HUES48 (cell line): ENCODE measurements around the gene ALPK1.

Experiments used
- H3K27ac ChIP-seq: one replicate; pipeline ENCODE4 v1.7.0; 2013; ENCODE audit warnings: low read depth, low read length, inconsistent platforms
- H3K27me3 ChIP-seq: 2 replicates; pipeline ENCODE4 v1.6.1; 2013; ENCODE audit warnings: mild to moderate bottlenecking, low read length; ENCODE audit not compliant: control insufficient read depth, insufficient read depth
- H3K36me3 ChIP-seq: 2 replicates; pipeline ENCODE4 v1.6.1; 2013; ENCODE audit warnings: low read length; ENCODE audit not compliant: control insufficient read depth, insufficient read depth
- H3K4me1 ChIP-seq: 2 replicates; pipeline ENCODE4 v1.6.1; 2013; ENCODE audit warnings: mild to moderate bottlenecking, low read length; ENCODE audit not compliant: control insufficient read depth, insufficient read depth
- H3K4me3 ChIP-seq: 2 replicates; pipeline ENCODE4 v1.5.1; 2013; ENCODE audit warnings: mild to moderate bottlenecking, low read depth, low read length
- H3K9ac ChIP-seq: 2 replicates; pipeline ENCODE4 v1.6.1; 2013; ENCODE audit warnings: mild to moderate bottlenecking, low read depth, low read length, moderate library complexity
- H3K9me3 ChIP-seq: 2 replicates; pipeline ENCODE4 v1.6.1; 2013; ENCODE audit warnings: low read length; ENCODE audit not compliant: control insufficient read depth, insufficient read depth

The ALPK1 gene

DNA sequence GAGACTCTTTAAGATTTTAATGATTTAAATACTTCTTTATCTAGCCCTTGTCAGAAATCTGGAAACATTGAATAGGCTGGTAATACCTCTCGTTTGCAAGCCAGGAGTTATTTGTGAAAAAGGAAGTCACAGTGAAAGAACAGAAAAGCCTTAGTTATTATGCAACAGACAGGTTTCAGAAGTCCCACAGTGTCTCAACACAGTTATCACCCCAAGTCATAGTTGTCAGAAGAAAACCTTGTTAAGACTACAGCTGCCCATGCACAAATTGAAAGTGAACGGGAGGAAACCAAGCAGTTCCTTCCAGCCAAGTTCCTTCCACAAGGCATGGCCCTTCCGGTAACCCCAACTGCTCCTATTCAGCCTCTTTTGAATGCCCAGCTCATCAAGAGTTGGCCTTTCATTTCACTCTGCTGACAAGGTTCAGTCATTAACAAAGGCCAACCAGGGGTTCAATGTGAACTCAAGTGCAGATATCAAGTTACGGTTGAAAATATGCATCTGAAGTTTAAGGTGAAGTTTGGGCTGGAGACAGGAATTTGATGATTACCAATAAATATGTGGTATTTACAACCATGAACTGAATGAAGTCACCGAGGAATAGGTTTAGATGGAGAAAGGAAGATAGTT, 15.6 kb downstream of the ALPK1 start:
- Histone ChIP-seq H3K4me1 (peaks cover 5% of the 10 kb centered on the region), H3K36me3 (no peaks in the 10 kb centered on the region), H3K27ac (no peak overlapping the region), H3K4me3 (no peak overlapping the region), H3K9me3 (no peaks in the 10 kb centered on the region), H3K27me3 (no peaks in the 10 kb centered on the region), H3K9ac (no peak overlapping the region)

DNA sequence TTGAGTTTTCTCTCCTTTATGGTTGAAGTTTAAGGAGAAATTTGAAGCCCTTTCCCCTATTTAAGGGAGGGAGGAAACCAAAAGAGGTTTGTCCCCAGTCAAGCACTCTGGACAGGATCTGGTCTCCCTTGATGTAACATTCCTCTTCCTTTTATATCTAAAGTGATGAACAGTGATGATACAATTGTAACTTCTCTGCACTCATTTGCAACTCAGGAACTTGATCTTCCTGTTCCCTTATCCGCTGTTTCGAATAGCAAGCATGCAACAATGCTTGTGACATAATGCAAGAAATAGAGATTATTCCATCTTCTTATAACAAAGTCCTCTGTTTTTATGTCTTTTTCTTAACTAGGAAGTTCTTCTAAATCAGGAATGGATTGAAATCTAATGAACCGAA, 18.3 kb downstream of the ALPK1 start:
- Histone ChIP-seq H3K4me3 (no peak overlapping the region), H3K4me1 (no peaks in the 10 kb centered on the region; the same call in 1 of the 2 replicates), H3K36me3 (no peaks in the 10 kb centered on the region), H3K9me3 (no peaks in the 10 kb centered on the region), H3K27me3 (no peaks in the 10 kb centered on the region), H3K9ac (no peak overlapping the region), H3K27ac (no peak overlapping the region)

DNA sequence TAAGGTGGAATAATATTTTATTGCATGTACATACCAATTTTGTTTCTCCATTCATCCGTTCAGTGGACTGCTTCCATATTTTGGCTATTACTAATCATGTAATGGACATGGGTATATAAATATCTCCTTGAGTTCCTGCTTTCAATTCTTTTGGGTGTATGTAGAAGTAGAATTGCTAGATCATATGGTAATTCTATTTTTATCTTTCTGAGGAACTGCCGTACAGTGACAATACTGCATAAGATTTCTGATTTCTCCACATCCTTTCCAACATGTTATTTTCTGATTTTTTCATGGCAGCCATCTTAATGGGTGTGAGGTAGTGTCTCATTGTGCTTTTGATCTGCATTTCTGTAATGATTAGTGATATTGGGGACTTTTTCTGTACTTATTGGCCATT, 19.2 kb downstream of the ALPK1 start:
- Histone ChIP-seq H3K4me1 (no peaks in the 10 kb centered on the region; the same call in 1 of the 2 replicates), H3K27ac (no peak overlapping the region), H3K4me3 (no peak overlapping the region), H3K9ac (no peak overlapping the region), H3K27me3 (no peaks in the 10 kb centered on the region), H3K9me3 (no peaks in the 10 kb centered on the region), H3K36me3 (no peaks in the 10 kb centered on the region)

DNA sequence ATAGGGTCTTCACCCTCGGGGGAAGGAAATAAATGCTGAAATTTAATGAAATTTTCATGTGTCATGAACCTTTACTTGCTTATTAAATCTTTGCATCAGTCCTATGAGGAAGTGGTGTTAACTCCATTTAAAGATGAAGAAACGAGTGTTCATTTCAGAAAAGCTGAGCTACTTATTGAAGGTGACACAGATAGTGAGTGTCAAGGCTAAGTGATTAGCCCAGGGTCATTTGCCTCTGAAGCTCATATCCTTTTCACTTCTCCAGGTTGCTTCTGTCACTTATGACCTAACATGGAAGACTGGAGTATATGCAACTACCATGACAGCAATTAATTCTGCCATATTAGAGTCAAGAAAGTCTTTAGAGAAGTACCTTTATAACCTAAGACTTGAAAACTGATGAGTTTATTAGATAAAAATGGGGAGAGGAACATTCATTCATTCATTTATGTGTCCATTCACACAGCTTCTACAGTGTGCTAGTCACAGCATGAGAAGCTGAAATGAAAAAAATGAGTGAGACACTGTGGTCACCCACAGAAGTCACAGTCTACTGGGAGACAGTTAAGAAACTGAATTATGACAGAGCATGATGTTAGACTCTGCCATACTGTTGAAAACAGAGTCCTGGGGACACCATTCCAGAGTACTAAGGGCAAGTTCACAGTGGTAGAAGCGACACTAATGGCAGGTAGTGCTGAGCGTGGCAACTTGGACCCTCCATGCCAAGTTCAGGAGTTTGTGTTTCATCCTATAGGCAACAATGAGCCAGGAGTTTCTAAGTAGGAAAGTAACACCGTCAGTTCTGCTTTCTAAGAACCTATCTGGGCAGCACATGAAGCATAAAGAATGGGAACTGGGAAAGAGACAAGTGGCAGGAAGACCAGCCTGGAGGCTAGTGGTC, 21.3 kb downstream of the ALPK1 start:
- Histone ChIP-seq H3K4me3 (no peak overlapping the region), H3K27ac (no peak overlapping the region), H3K36me3 (no peaks in the 10 kb centered on the region), H3K9ac (no peak overlapping the region), H3K27me3 (no peaks in the 10 kb centered on the region), H3K9me3 (no peaks in the 10 kb centered on the region), H3K4me1 (no peaks in the 10 kb centered on the region)

DNA sequence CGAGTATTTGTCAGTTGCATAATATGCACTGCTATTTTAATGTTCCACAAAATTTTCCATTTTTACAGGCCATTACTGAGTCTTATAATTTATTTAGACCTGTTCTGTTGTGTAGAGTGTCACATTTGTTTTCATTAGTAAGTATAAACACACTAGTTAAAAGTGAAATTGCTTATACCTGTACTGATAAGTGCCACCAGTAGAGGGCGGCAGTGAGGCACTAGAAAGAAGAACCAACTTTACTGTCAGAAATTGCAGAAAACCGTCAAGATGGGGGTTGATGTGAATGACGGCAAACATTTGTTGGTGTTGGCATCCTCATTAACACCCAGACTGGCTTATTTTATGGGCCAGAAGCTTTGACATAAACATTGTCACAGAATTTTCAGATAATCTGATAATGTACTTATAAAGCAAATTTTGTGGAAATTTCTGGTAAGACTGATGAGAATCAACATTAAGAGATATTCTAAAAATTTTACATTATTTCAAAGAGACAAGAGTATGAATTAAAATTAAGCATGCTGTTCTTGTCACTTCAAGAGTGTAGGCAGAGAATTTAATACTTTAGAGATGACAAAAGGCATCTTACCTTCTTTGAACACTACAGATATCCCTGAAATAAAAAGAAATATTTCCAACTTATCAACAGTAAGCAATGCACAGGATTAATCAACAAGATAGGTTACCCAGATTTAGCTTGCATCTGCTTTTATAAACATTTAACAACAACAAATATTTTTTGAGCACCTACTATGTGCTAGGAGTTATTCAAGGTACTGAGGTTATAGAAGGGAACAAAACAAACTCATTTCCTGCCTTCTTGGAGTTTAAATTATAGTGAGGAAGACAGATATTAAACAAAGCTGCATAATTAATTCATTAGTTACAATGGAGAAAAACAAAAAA, 24.9 kb downstream of the ALPK1 start:
- H3K27ac ChIP-seq, result no peak overlapping the region
- no peaks in the 10 kb centered on the region for H3K9me3 ChIP-seq
- no peaks in the 10 kb centered on the region for H3K4me1 ChIP-seq
- no peak overlapping the region for H3K9ac ChIP-seq
- no peaks in the 10 kb centered on the region; the same call in 1 of the 2 replicates for H3K27me3 ChIP-seq
- no peaks in the 10 kb centered on the region for H3K36me3 ChIP-seq
- H3K4me3 ChIP-seq, result no peak overlapping the region

DNA sequence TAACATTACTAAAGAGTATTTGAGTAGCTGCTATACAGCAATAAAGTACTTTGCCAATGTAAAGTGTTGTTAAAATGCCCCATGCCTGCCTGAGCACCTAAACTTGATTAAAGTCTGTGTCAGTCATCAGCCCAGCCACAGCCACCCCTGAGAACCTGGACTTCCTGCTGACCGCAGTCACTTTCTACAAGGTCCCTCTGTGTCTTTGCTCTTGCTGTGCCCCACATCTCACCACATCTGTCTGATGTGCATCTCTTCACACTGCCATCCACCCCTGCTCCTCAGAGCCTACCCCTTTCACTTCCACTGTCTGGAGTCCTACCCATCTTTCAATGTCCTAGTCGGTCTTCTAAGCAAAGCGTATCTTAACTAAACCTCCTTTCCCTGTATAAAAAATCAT, 25.7 kb downstream of the ALPK1 start:
- H3K36me3 ChIP-seq, result no peaks in the 10 kb centered on the region

DNA sequence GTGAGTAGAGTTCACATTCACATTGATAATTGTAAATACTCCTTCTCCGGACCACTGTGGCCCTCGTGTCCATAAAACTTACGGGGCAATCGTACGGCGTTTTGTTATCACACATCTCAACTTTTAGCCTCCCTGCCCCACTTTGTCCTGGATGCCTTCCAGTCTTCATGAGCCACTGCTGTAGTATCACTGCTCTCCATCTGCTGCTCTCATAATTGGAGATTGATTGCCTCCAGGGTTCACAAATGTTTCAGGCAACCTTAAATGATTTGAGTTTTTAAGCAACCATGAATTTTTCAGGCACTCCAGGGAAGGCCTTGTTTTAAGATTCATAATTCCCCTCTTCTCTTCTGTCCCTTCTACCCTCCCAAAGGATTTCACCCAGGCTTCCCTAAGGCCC, 28.4 kb downstream of the ALPK1 start:
- Histone ChIP-seq H3K4me1 (no peaks in the 10 kb centered on the region), H3K27me3 (peaks cover 9% of the 10 kb centered on the region; the same call in 1 of the 2 replicates), H3K9ac (no peak overlapping the region), H3K9me3 (no peaks in the 10 kb centered on the region), H3K36me3 (no peaks in the 10 kb centered on the region), H3K4me3 (no peak overlapping the region), H3K27ac (no peak overlapping the region)

More for the DNA sequence above, 25.7 kb downstream of the ALPK1 start:
- Histone ChIP-seq H3K4me3 (no peak overlapping the region), H3K27me3 (no peaks in the 10 kb centered on the region; the same call in 1 of the 2 replicates), H3K9me3 (no peaks in the 10 kb centered on the region), H3K9ac (no peak overlapping the region), H3K27ac (no peak overlapping the region), H3K4me1 (no peaks in the 10 kb centered on the region)

DNA sequence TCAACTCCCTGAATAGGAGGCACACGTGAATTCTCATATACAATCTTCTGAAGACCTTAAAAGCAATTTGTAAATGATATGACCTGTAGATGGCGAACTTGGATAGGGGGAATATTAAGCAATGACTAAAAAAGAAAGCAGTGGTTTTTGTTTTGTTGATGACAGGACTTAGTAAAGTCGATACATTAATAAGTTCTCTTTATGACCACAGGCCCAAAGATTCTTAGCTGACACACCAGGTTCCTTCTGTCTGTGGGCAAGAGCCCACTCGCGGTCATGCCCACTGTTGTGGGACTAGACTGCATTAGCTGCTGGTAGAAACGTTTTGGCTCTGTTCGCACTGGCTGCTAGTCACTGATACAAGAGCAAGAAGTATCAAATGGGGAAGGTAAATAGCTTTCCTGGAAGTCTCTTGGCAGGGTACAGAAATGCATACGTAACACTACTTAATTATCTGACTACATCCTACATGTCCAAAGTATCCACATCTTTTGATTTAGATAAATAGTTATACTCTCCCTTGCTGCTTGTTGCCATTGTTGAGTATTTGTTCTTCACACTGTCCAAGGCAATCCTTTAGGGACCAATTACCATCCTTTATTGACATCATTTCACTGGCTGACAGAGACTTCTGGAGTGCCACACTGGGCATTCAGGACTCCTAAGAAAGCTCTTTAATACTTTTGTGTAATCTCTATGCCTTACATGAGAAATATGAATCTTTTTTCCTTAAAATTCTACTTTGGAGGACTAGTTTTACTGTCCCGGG, 31.0 kb downstream of the ALPK1 start:
- Histone ChIP-seq H3K36me3 (no peaks in the 10 kb centered on the region), H3K9ac (no peak overlapping the region), H3K27me3 (peaks cover 19% of the 10 kb centered on the region; the same call in 1 of the 2 replicates), H3K4me1 (no peaks in the 10 kb centered on the region), H3K27ac (no peak overlapping the region), H3K9me3 (no peaks in the 10 kb centered on the region), H3K4me3 (no peak overlapping the region)

DNA sequence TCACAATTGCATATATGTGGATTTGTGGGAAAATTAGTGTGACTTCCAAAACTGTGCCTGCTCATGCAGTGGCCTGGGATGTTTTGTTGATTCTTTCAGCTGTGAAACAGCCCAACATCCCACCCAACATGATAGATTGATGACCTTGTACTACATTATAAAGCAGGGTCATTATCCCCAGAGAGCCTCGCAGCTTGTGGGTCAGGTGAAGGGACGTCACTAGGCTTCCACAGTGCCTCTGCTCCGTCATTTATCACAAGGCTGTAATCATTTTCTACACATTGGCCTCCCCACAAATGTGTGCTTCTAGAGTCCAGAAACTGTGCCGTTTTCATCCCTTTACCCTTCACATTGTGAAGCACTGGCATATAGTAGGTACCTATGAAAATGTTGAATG, 31.6 kb downstream of the ALPK1 start:
- H3K36me3 ChIP-seq, result no peaks in the 10 kb centered on the region
- H3K27me3 ChIP-seq, result peaks cover 19% of the 10 kb centered on the region; the same call in 1 of the 2 replicates
- no peak overlapping the region for H3K4me3 ChIP-seq
- H3K27ac ChIP-seq, result no peak overlapping the region
- no peak overlapping the region for H3K9ac ChIP-seq
- no peaks in the 10 kb centered on the region for H3K9me3 ChIP-seq
- H3K4me1 ChIP-seq, result no peaks in the 10 kb centered on the region

DNA sequence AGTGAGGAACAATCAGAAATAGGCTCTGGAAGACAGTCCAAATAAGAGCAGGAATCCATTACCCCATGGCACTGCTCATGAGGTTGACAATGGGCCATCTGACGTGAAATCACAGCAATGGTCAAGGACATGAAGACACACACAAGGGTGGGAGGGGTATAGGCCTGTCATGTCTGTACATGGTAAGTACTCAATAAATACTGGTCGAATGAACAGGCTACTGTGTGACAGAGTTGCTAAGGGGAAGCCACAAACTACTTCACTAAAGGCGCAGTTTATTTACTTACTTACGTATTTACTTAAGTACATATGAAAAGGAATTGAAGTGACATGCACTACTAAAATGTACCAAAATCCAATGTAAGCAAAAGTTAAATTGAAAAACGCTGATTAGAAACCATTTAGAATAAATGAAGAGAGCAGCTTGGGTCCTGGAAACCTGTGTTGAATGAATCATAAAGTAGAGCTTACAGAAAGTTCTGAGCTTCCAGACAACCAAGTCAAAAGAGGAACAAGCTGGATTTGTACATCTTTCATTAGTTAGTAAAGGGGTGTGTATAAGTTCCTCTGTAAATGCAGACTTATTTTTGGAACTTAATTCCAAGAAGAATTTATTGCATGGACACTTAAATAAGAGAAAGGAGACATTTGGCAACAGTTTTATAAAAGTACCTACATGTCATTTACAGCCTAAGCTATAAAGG, 32.7 kb downstream of the ALPK1 start:
- H3K27ac ChIP-seq, result no peak overlapping the region
- peaks cover 19% of the 10 kb centered on the region; the same call in 1 of the 2 replicates for H3K27me3 ChIP-seq
- no peaks in the 10 kb centered on the region for H3K9me3 ChIP-seq
- no peak overlapping the region for H3K4me3 ChIP-seq
- no peaks in the 10 kb centered on the region for H3K4me1 ChIP-seq
- H3K9ac ChIP-seq, result no peak overlapping the region
- no peaks in the 10 kb centered on the region for H3K36me3 ChIP-seq
